ENCODE results near the gene CRABP1. TPM values are rescaled to one million over a fixed set of nuclear protein-coding genes. Genes with fewer than 3 reads are reported as not detected.

Gene CRABP1
- total and polyA plus RNA-seq, 10 of the 15 experiments (the other 5 are each of a cell fraction or from before 2014, with no cell fraction given), result 0.21 to 0.41 TPM; not detected in 8

DNA sequence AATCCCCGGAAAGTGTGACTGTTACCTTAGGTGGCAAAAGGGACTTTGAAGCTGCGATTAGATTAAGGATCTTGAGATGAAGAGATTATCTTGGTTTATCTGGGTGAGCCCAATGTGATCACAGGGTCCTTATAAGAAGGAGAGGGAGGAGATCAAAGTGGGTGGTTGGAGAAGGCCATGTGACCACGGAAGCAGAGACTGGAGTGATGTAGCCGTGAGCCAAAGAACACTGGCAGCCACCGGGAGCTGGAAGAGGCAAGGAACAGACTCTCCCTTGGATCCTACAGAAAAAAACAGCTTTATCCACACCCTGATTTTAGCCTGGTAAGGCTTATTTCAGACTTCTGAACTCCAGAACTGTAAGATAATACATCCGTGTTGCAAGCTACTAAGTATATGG, 29.9 kb downstream of the CRABP1 start (continued):
- TF ChIP-seq, protein P1, sequence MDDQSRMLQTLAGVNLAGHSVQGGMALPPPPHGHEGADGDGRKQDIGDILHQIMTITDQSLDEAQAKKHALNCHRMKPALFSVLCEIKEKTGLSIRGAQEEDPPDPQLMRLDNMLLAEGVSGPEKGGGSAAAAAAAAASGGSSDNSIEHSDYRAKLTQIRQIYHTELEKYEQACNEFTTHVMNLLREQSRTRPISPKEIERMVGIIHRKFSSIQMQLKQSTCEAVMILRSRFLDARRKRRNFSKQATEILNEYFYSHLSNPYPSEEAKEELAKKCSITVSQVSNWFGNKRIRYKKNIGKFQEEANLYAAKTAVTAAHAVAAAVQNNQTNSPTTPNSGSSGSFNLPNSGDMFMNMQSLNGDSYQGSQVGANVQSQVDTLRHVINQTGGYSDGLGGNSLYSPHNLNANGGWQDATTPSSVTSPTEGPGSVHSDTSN (IDR thresholded peaks at IDR 0.05; ENCODE audit: insufficient replicate concordance, low read depth, low read length), result no peak
- TF ChIP-seq TAF1 (IDR thresholded peaks at IDR 0.05; ENCODE audit: borderline replicate concordance, low read depth, low read length), result no peak

DNA sequence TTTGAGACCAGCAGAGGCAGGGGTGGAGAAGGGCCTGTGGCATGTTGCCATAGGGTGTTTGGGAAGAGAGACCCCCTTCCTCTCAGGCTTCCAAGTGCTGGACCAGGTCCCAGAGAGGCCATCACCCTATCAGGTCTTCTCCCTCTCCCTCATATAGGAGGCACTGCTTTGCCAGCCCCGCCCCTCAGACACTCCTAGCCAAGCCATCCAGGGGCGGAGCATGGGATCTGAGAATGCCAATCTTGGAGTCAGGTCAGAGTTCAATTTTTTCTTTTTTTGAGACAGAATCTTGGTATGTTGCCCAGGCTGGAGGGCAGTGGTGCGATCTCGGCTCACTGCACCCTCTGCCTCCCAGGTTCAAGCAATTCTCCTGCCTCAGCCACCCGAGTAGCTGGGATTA, 32.7 kb downstream of the CRABP1 start:
- ChIA-PET POLR2A (interaction anchor here (0.6 kb wide), 1 partner anchor 69 kb away, joined by 5 read pairs; no protein-coding TSS in a partner anchor), SMC1A (ENCODE audit: uncharacterized antibody, unreplicated experiment) (no interaction called here), RAD21 (ENCODE audit: unreplicated experiment) (no interaction called here), CTCF (no interaction called here)
- no peaks in the 10 kb centered on the region; a peak in 1 of 4 replicates for H3K27me3 ChIP-seq (replicated peaks in 1 of 2; ENCODE audit: control insufficient read depth in 2 of 2, insufficient read depth in 2 of 2, low read length in 1 of 2)
- intact Hi-C loops (cut with micrococcal nuclease; ENCODE audit: unreplicated experiment) (no loop called here), in situ Hi-C loops (cut with MboI) (no loop called here)
- H4K20me1 ChIP-seq (ENCODE audit: control insufficient read depth, insufficient read depth), result no peaks in the 10 kb centered on the region
- no peak overlapping the region for H2AFZ ChIP-seq (ENCODE audit: control insufficient read depth, low read depth, low read length)
- H3K36me3 ChIP-seq (ENCODE audit: control insufficient read depth in 2 of 2, insufficient read depth in 2 of 2, low read length in 1 of 2), result no peaks in the 10 kb centered on the region
- ATAC-seq (no peak), DNase-seq (ENCODE audit: low read depth, low spot score) (no peak), FAIRE-seq (no peak)
- WGBS (ENCODE audit: insufficient coverage, insufficient replicate concordance, low lambda C conversion rate, missing lambda C conversion rate), result 39% methylated on average over 5 of the region's 5 CpGs
- TF ChIP-seq KLF5 (IDR thresholded peaks at IDR 0.05; ENCODE audit: partially characterized antibody) (no peak), POU2F2 (IDR thresholded peaks at IDR 0.05; ENCODE audit: borderline replicate concordance, low read depth, low read length) (no peak), RBBP5 (conservative IDR thresholded peaks at IDR 0.05) (no peak), EP300 (IDR thresholded peaks at IDR 0.05; ENCODE audit: borderline replicate concordance in 1 of 2, control insufficient read depth in 1 of 2, low read depth in 2 of 2, low read length in 2 of 2) (no peak), SREBF1 (IDR thresholded peaks at IDR 0.05; ENCODE audit: low read length) (no peak), ZNF24 (IDR thresholded peaks at IDR 0.05) (no peak), RELA (IDR thresholded peaks at IDR 0.05; ENCODE audit: borderline replicate concordance, partially characterized antibody) (no peak)
- H3K9me3 ChIP-seq (replicated peaks; ENCODE audit: control insufficient read depth, insufficient read depth, low read length), result no peaks in the 10 kb centered on the region
- no TSS peak for BruUV-seq (replicated peaks)
- no peak overlapping the region for H3K4me3 ChIP-seq
- no peaks in the 10 kb centered on the region for H3K4me1 ChIP-seq (ENCODE audit: control insufficient read depth, insufficient read depth, low read length)
- H3K27ac ChIP-seq (ENCODE audit: control insufficient read depth, insufficient read depth), result no peak overlapping the region
- H3K4me2 ChIP-seq (ENCODE audit: control insufficient read depth, insufficient read depth), result no peak overlapping the region
- H3K79me2 ChIP-seq (ENCODE audit: control insufficient read depth, insufficient read depth, low read length), result no peaks in the 10 kb centered on the region
- H3K9ac ChIP-seq (ENCODE audit: control insufficient read depth, insufficient read depth, low read length), result no peak overlapping the region

Data from GM12878 (cell line).